ENCODE results near the gene MRPL21. TPM values are rescaled to one million over a fixed set of nuclear protein-coding genes. Genes with fewer than 3 reads are reported as not detected.

The MRPL21 gene
- total and polyA plus RNA-seq, 2 donors from 2014 or later, result 45.0 to 147 TPM

DNA sequence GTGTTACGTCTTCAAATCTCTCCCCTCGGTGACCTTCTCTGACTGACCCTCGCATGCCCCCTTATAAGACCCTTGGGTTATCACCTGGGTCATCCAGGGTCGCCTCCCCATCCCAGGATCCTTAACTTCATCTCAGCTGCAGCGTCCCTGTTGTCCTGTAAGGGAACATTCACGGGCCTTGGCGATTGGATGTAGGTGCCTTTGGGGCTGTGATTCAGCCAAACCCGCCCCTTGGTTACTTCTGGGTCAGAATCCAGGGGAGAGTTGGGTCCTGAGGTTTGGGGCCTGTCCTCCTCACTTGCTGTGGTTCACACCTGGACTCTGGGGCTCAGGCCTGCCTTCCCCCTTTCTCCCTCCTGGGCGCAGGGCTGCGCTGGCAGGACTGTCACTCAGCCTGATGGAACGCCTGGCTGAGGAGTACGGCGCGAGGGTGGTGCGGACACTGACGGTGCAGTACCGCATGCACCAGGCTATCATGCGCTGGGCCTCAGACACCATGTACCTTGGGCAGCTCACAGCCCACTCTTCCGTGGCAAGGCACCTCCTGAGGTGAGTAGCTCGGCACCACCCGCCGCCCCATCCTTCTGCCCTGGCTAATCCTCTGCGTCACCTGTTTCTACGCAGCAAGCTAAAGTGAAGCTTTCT is 29.4 kb upstream of the MRPL21 start:
- intact Hi-C loops (cut with DNase I), result no loop called here
- TF ChIP-seq, protein P1, sequence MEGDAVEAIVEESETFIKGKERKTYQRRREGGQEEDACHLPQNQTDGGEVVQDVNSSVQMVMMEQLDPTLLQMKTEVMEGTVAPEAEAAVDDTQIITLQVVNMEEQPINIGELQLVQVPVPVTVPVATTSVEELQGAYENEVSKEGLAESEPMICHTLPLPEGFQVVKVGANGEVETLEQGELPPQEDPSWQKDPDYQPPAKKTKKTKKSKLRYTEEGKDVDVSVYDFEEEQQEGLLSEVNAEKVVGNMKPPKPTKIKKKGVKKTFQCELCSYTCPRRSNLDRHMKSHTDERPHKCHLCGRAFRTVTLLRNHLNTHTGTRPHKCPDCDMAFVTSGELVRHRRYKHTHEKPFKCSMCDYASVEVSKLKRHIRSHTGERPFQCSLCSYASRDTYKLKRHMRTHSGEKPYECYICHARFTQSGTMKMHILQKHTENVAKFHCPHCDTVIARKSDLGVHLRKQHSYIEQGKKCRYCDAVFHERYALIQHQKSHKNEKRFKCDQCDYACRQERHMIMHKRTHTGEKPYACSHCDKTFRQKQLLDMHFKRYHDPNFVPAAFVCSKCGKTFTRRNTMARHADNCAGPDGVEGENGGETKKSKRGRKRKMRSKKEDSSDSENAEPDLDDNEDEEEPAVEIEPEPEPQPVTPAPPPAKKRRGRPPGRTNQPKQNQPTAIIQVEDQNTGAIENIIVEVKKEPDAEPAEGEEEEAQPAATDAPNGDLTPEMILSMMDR (IDR thresholded peaks at IDR 0.05; ENCODE audit: borderline replicate concordance, extremely low read depth, insufficient read depth), result no peak
- no peak overlapping the region for H3K9ac ChIP-seq (ENCODE audit: low read length in 3 of 3)
- H3K4me3 ChIP-seq (ENCODE audit: low read length in 3 of 3), result no peak overlapping the region
- H3K27ac ChIP-seq (ENCODE audit: low read depth in 2 of 2, low read length in 2 of 2), result no peak overlapping the region
- H3K27me3 ChIP-seq (ENCODE audit: control insufficient read depth, insufficient read depth, low read length), result no peaks in the 10 kb centered on the region
- FAIRE-seq, result no peak
- DNase-seq, result peak in 1 of 5 donors; percentile 54
- peaks cover 0 to 30% (median 19%) of the 10 kb centered on the region in 3 donors for H3K36me3 ChIP-seq (ENCODE audit: control insufficient read depth in 2 of 3, insufficient read depth in 3 of 3, low read length in 3 of 3)
- no peaks in the 10 kb centered on the region for H3K9me3 ChIP-seq (ENCODE audit: control insufficient read depth in 2 of 3, insufficient read depth in 1 of 3, low read length in 3 of 3)
- H3K4me1 ChIP-seq (ENCODE audit: control insufficient read depth in 2 of 3, insufficient read depth in 2 of 3, low read depth in 1 of 3, low read length in 3 of 3), result no peaks in the 10 kb centered on the region

DNA sequence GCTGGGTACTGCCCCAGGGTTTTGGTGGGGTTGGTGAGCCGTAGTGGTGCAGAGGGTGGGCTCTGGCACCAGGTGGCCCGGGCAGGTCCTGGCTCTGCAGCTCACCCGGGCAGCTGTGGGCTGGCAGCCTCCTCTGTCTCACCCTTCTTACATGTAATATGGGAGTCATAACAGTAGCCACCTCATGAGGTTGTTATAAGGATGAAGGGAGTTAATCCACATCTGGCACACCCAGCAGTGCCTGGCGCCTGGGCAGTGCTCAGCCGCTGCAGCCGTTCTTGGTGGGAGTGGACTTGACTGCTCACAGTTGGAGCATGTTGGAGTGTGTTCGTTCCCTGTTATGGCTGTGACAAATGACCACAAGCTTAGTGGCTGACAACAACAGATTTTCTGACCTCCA is 28.7 kb upstream of the MRPL21 start:
- Histone ChIP-seq H3K9ac (ENCODE audit: low read length in 3 of 3) (no peak overlapping the region), H3K4me1 (ENCODE audit: control insufficient read depth in 2 of 3, insufficient read depth in 2 of 3, low read depth in 1 of 3, low read length in 3 of 3) (no peaks in the 10 kb centered on the region), H3K27ac (ENCODE audit: low read depth in 2 of 2, low read length in 2 of 2) (no peak overlapping the region), H3K9me3 (ENCODE audit: control insufficient read depth in 2 of 3, insufficient read depth in 1 of 3, low read length in 3 of 3) (no peaks in the 10 kb centered on the region), H3K27me3 (ENCODE audit: control insufficient read depth, insufficient read depth, low read length) (no peaks in the 10 kb centered on the region), H3K36me3 (ENCODE audit: control insufficient read depth in 2 of 3, insufficient read depth in 3 of 3, low read length in 3 of 3) (peaks cover 0 to 30% (median 12%) of the 10 kb centered on the region in 3 donors), H3K4me3 (ENCODE audit: low read length in 3 of 3) (no peak overlapping the region)
- no peak for FAIRE-seq
- intact Hi-C loops (cut with DNase I), result no loop called here
- TF ChIP-seq, protein P1 (IDR thresholded peaks at IDR 0.05; ENCODE audit: borderline replicate concordance, extremely low read depth, insufficient read depth), result no peak
- peak in 1 of 5 donors; percentile 37 for DNase-seq

DNA sequence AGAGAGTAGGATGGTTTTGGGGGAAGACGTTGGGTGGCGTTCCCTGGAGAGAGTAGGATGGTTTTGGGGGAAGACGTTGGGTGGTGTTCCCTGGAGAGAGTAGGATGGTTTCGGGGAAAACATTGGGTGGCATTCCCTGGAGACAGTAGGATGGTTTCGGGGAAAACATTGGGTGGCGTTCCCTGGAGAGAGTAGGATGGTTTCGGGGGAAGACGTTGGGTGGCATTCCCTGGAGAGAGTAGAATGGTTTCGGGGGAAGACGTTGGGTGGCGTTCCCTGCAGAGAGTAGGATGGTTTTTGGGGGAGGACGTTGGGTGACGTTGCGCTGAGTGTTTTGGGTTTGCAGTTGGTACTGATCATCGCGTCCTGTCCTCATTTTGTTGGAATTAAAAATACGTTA is 28.3 kb upstream of the MRPL21 start:
- FAIRE-seq (no peak), DNase-seq (peak in 1 of 5 donors; percentile 13)
- TF ChIP-seq, protein P1 (IDR thresholded peaks at IDR 0.05; ENCODE audit: borderline replicate concordance, extremely low read depth, insufficient read depth), result no peak
- intact Hi-C loops (cut with DNase I), result no loop called here
- Histone ChIP-seq H3K4me1 (ENCODE audit: control insufficient read depth in 2 of 3, insufficient read depth in 2 of 3, low read depth in 1 of 3, low read length in 3 of 3) (no peaks in the 10 kb centered on the region), H3K9ac (ENCODE audit: low read length in 3 of 3) (no peak overlapping the region), H3K4me3 (ENCODE audit: low read length in 3 of 3) (no peak overlapping the region), H3K36me3 (ENCODE audit: control insufficient read depth in 2 of 3, insufficient read depth in 3 of 3, low read length in 3 of 3) (peaks cover 0 to 28% (median 9%) of the 10 kb centered on the region in 3 donors), H3K9me3 (ENCODE audit: control insufficient read depth in 2 of 3, insufficient read depth in 1 of 3, low read length in 3 of 3) (no peaks in the 10 kb centered on the region), H3K27me3 (ENCODE audit: control insufficient read depth, insufficient read depth, low read length) (no peaks in the 10 kb centered on the region), H3K27ac (ENCODE audit: low read depth in 2 of 2, low read length in 2 of 2) (no peak overlapping the region)

All from kidney (tissue), 14 donors.